IMR-90 (cell line): ENCODE results near the gene TRAF3. TPM values are rescaled to one million over a fixed set of nuclear protein-coding genes. Genes with fewer than 3 reads are reported as not detected.

ENCODE experiments used
- ATAC-seq: fragments of 200-7000 bp; cut with Tn5 transposase; 2 replicates; pipeline ENCODE4 v1.9.1; 2020; ENCODE audit warnings: low read depth, mild to moderate bottlenecking, moderate library complexity
- BruUV-seq: library from RNA; stranded (reverse); fragments of 400-500 nt; replicated peaks from 2 replicates; lab custom pipeline; 2021; lab: Mats Ljungman, UMichigan
- CTCF ChIA-PET: fragments of 300-600 bp; formaldehyde crosslinking; extraction: SDS; loops from one replicate; lab custom pipeline; 2021; ENCODE audit warnings: antibody characterized with exemption; lab: Yijun Ruan, JAX
- POLR2A ChIA-PET: fragments of 300-600 bp; sonication (Branson Sonifier 250); formaldehyde crosslinking; loops from one replicate; lab custom pipeline; 2022; ENCODE audit warnings: antibody characterized with exemption; ENCODE audit not compliant: unreplicated experiment; lab: Charles Lee
- DNase-seq: peaks from one replicate; pipeline ENCODE4 v3.0.0; 2013
- H2AFZ ChIP-seq: replicated peaks from 2 replicates; pipeline ENCODE3; 2013; ENCODE audit warnings: low read length, mild to moderate bottlenecking; ENCODE audit not compliant: poor library complexity
- H2AK5ac ChIP-seq: 2 replicates; pipeline ENCODE4 v1.6.1; 2013; ENCODE audit warnings: low read depth, low read length, inconsistent platforms
- H2AK9ac ChIP-seq: replicated peaks from 2 replicates; pipeline ENCODE3; 2013; ENCODE audit warnings: mild to moderate bottlenecking, low read depth, low read length, moderate library complexity; ENCODE audit not compliant: poor library complexity
- H2BK120ac ChIP-seq: 2 replicates; pipeline ENCODE4 v1.6.1; 2013; ENCODE audit warnings: low read depth, low read length, inconsistent platforms
- H2BK15ac ChIP-seq: 3 replicates; pipeline ENCODE4 v1.6.1; 2013; ENCODE audit warnings: low read depth, low read length, inconsistent platforms
- H2BK20ac ChIP-seq: 2 replicates; pipeline ENCODE4 v1.6.1; 2013; ENCODE audit warnings: low read depth, mild to moderate bottlenecking, inconsistent platforms, low read length, moderate library complexity
- H2BK5ac ChIP-seq: 2 replicates; pipeline ENCODE4 v1.6.1; 2013; ENCODE audit warnings: mild to moderate bottlenecking, low read depth, low read length, inconsistent platforms; ENCODE audit not compliant: poor library complexity, severe bottlenecking
- H3K14ac ChIP-seq: replicated peaks from 2 replicates; pipeline ENCODE4 v1.6.1; 2013; ENCODE audit warnings: low read depth, low read length, inconsistent platforms
- H3K18ac ChIP-seq: 2 replicates; pipeline ENCODE4 v1.6.1; 2013; ENCODE audit warnings: low read depth, low read length, control low read depth
- H3K23ac ChIP-seq: 2 replicates; pipeline ENCODE4 v1.6.1; 2013; ENCODE audit warnings: low read depth, low read length, inconsistent platforms
- H3K27ac ChIP-seq: 2 replicates; pipeline ENCODE4 v1.5.1; 2013; ENCODE audit warnings: mild to moderate bottlenecking, control low read depth, low read length; ENCODE audit not compliant: insufficient read depth
- H3K27me3 ChIP-seq: 2 replicates; pipeline ENCODE4 v1.6.1; 2013; ENCODE audit warnings: low read length; ENCODE audit not compliant: control insufficient read depth, insufficient read depth
- H3K36me3 ChIP-seq: 2 replicates; pipeline ENCODE4 v1.6.1; 2013; ENCODE audit warnings: low read length, mixed read lengths; ENCODE audit not compliant: control insufficient read depth, insufficient read depth
- H3K4ac ChIP-seq: 2 replicates; pipeline ENCODE4 v1.6.1; 2013; ENCODE audit warnings: low read depth, low read length, inconsistent platforms
- H3K4me1 ChIP-seq: 2 replicates; pipeline ENCODE4 v1.6.1; 2013; ENCODE audit warnings: low read length, mixed read lengths; ENCODE audit not compliant: control insufficient read depth, insufficient read depth
- H3K4me2 ChIP-seq: 2 replicates; pipeline ENCODE4 v1.6.1; 2013; ENCODE audit warnings: low read depth, mild to moderate bottlenecking, control low read depth, low read length, moderate library complexity
- H3K4me3 ChIP-seq: 2 replicates; pipeline ENCODE4 v1.5.1; 2013; ENCODE audit warnings: low read depth, mild to moderate bottlenecking, control low read depth, low read length, moderate library complexity; ENCODE audit not compliant: insufficient read depth
- H3K56ac ChIP-seq: 2 replicates; pipeline ENCODE4 v1.6.1; 2013; ENCODE audit warnings: low read length, inconsistent platforms; ENCODE audit not compliant: insufficient read depth; ENCODE audit errors: extremely low read depth
- H3K79me1 ChIP-seq, 2 experiments: 2 replicates each; pipeline ENCODE4 v1.6.1; 2013; ENCODE audit warnings: low read length in 2 of 2, inconsistent platforms in 1 of 2, low read depth in 1 of 2
- H3K9ac ChIP-seq: 2 replicates; pipeline ENCODE4 v1.6.1; 2013; ENCODE audit warnings: low read depth, low read length, control low read depth
- H3K9me1 ChIP-seq: 2 replicates; pipeline ENCODE4 v1.6.1; 2013; ENCODE audit warnings: low read length, inconsistent platforms; ENCODE audit not compliant: insufficient read depth
- H3K9me3 ChIP-seq: 2 replicates; pipeline ENCODE4 v1.6.1; 2013; ENCODE audit warnings: low read length; ENCODE audit not compliant: control insufficient read depth, insufficient read depth
- H4K20me1 ChIP-seq: 2 replicates; pipeline ENCODE4 v1.6.1; 2013; ENCODE audit warnings: low read length, inconsistent platforms; ENCODE audit not compliant: insufficient read depth
- H4K5ac ChIP-seq: 2 replicates; pipeline ENCODE4 v1.6.1; 2013; ENCODE audit warnings: mild to moderate bottlenecking, low read depth, low read length, control low read depth
- H4K8ac ChIP-seq, 2 experiments: 2 replicates each; pipeline ENCODE4 v1.6.1; 2013; ENCODE audit warnings: low read depth in 2 of 2, low read length in 2 of 2, control low read depth in 1 of 2, inconsistent platforms in 1 of 2
- H4K91ac ChIP-seq: 2 replicates; pipeline ENCODE4 v1.6.1; 2013; ENCODE audit warnings: low read depth, low read length, inconsistent platforms; ENCODE audit not compliant: insufficient read depth
- BHLHE40 ChIP-seq: fragments of 150-350 bp; IDR thresholded peaks from 2 replicates; pipeline ENCODE4 v1.6.1; 2016; ENCODE audit warnings: mild to moderate bottlenecking, low read depth, low read length
- CEBPB ChIP-seq: IDR thresholded peaks from 2 replicates; pipeline ENCODE4 v1.6.1; 2012; ENCODE audit warnings: low read depth, low read length, improper control_type of control experiment
- CHD1 ChIP-seq: IDR thresholded peaks from 2 replicates; pipeline ENCODE4 v1.6.1; 2012; ENCODE audit warnings: low read depth, low read length, improper control_type of control experiment
- FOS ChIP-seq: fragments of 150-350 bp; IDR thresholded peaks from 2 replicates; pipeline ENCODE4 v1.6.1; 2016; ENCODE audit warnings: low read depth, low read length
- MAFK ChIP-seq: IDR thresholded peaks from 2 replicates; pipeline ENCODE4 v1.6.1; 2012; ENCODE audit warnings: low read depth, low read length, improper control_type of control experiment
- MAZ ChIP-seq: IDR thresholded peaks from 2 replicates; pipeline ENCODE4 v1.6.1; 2012; ENCODE audit warnings: low read depth, mild to moderate bottlenecking, low read length, improper control_type of control experiment, moderate library complexity, borderline replicate concordance
- MXI1 ChIP-seq: IDR thresholded peaks from 2 replicates; pipeline ENCODE4 v1.6.1; 2012; ENCODE audit warnings: low read depth, mild to moderate bottlenecking, low read length, moderate library complexity, borderline replicate concordance
- NFE2L2 ChIP-seq: fragments of 150-350 bp; IDR thresholded peaks from 2 replicates; pipeline ENCODE4 v1.6.1; 2016; ENCODE audit warnings: low read depth, mild to moderate bottlenecking, low read length
- POLR2A ChIP-seq: IDR thresholded peaks from 2 replicates; pipeline ENCODE4 v1.6.1; 2012; ENCODE audit warnings: mild to moderate bottlenecking, low read depth, low read length
- RAD21 ChIP-seq: IDR thresholded peaks from 2 replicates; pipeline ENCODE4 v1.6.1; 2012; ENCODE audit warnings: low read length, improper control_type of control experiment
- RCOR1 ChIP-seq: IDR thresholded peaks from 2 replicates; pipeline ENCODE4 v1.6.1; 2012; ENCODE audit warnings: mild to moderate bottlenecking, low read length, improper control_type of control experiment; ENCODE audit not compliant: insufficient replicate concordance
- RFX5 ChIP-seq: IDR thresholded peaks from 2 replicates; pipeline ENCODE4 v1.8.0; 2012; ENCODE audit warnings: low read depth, mild to moderate bottlenecking, low read length, moderate library complexity
- SMC3 ChIP-seq: fragments of 150-350 bp; IDR thresholded peaks from 2 replicates; pipeline ENCODE4 v1.6.1; 2016; ENCODE audit warnings: low read depth, mild to moderate bottlenecking, antibody characterized with exemption, low read length, moderate library complexity
- WGBS, 2 experiments: methylation state at CpG; one replicate each; pipeline versions ENCODE4 v1.1.5 to v1.1.7; 2013; ENCODE audit warnings: missing lambda C conversion rate in 2 of 2; ENCODE audit not compliant: insufficient read length in 1 of 2; ENCODE audit errors: extremely low coverage in 2 of 2; 5-methylcytosine and 5-hydroxymethylcytosine counted together
- dilution Hi-C: fragments of 300-500 bp; cut with HindIII; formaldehyde crosslinking; loops from one replicate; pipeline ENCODE4 v1.14.3; 2018; ENCODE audit warnings: low sequenced_read_pairs; ENCODE audit not compliant: unreplicated experiment
- in situ Hi-C: fragments of 300-500 bp; cut with MboI; formaldehyde crosslinking; loops from 3 replicates; pipeline ENCODE4 v1.14.3; 2019; ENCODE audit warnings: low sequenced_read_pairs, inconsistent platforms, mixed read lengths
- intact Hi-C: fragments of 100-400 bp; cut with micrococcal nuclease; formaldehyde crosslinking; loops from 2 replicates; pipeline ENCODE4 v1.10.0; 2022
- polyA plus RNA-seq, 3 experiments: library from polyadenylated mRNA; depleted of rRNA; stranded (reverse); fragments of >200 nt; gene quantifications; 2 replicates each; pipeline ENCODE4 v1.2.3, GENCODE V29; 2012; ENCODE audit warnings: low replicate concordance in 1 of 3
- total RNA-seq: library from RNA; depleted of rRNA; stranded (reverse); fragments of >200 nt; gene quantifications from 2 replicates; pipeline ENCODE4 v1.2.3, GENCODE V29; 2012
- TF ChIP-seq, protein P1 (sequence below): conservative IDR thresholded peaks from 2 replicates; pipeline ENCODE4 v1.5.1; 2012; ENCODE audit warnings: mild to moderate bottlenecking, low read depth, low read length, improper control_type of control experiment
- TF ChIP-seq, protein P2 (sequence below): fragments of 150-350 bp; IDR thresholded peaks from 2 replicates; pipeline ENCODE4 v1.6.1; 2017; ENCODE audit warnings: mild to moderate bottlenecking, antibody characterized with exemption, low read length, low read depth
- TF ChIP-seq, protein P3 (sequence below): fragments of 150-350 bp; IDR thresholded peaks from 2 replicates; pipeline ENCODE4 v1.6.1; 2016; ENCODE audit warnings: low read depth, mild to moderate bottlenecking, low read length, moderate library complexity, borderline replicate concordance

The TRAF3 gene
- total and polyA plus RNA-seq, 2 of the 4 experiments (the other 2 are of a cell fraction): 21.2 to 25.3 TPM

DNA sequence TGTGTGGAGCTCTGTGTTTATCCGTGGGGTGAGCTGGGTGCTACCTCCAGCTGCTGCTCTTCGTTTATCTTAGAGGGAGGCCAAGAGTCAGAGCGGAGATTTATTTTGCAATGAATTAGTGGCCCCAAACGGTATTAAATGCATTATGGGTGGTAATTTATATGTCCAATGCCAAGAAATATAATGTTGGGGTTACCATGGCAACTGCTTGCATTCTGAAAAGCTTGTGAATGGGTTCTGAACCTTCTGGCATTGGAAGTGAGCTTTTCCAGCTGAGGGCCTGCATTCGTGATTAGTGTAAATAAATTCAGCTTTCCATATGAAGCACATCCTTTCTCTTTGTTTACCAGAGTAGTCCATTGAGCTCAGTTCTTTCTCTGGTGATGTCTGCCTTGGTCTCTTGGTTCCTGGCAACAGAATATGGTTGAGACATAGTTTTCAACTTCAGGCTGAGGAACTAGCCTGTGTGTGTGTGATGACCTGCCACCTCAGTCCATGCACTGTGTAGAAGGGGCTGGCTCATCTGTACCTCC, 51.8 kb downstream of the TRAF3 start:
- BruUV-seq: no TSS peak
- no peak overlapping the region for H4K8ac ChIP-seq
- H3K56ac ChIP-seq: no peak overlapping the region
- H2AK9ac ChIP-seq: no peak overlapping the region
- H4K5ac ChIP-seq: no peak overlapping the region
- no peak overlapping the region for H3K14ac ChIP-seq
- H4K91ac ChIP-seq: no peak overlapping the region
- intact Hi-C loops (loop anchor here (1.0 to 5.0 kb wide), 2 partner anchors 29 to 47 kb away; no protein-coding TSS in a partner anchor), in situ Hi-C loops (no loop called here), dilution Hi-C loops (no loop called here)
- 0 out of 2 replicates have a peak, but pooled peaks cover 4% of the 10 kb centered on the region for H3K36me3 ChIP-seq
- CTCF ChIA-PET: interaction anchor here (0.6 kb wide), 1 partner anchor 140 kb away, joined by 4 read pairs; no protein-coding TSS in a partner anchor
- no peak overlapping the region for H2AK5ac ChIP-seq
- H3K4me2 ChIP-seq: peak overlapping the region; percentile 48
- DNase-seq (peak; percentile 92), ATAC-seq (peak; percentile 85)
- H3K4ac ChIP-seq: no peak overlapping the region
- H3K9ac ChIP-seq: no peak overlapping the region
- POLR2A ChIA-PET: no interaction called here
- TF ChIP-seq SMC3: no peak
- no peak for TF ChIP-seq MAFK
- no peak for TF ChIP-seq POLR2A
- TF ChIP-seq, protein P1, sequence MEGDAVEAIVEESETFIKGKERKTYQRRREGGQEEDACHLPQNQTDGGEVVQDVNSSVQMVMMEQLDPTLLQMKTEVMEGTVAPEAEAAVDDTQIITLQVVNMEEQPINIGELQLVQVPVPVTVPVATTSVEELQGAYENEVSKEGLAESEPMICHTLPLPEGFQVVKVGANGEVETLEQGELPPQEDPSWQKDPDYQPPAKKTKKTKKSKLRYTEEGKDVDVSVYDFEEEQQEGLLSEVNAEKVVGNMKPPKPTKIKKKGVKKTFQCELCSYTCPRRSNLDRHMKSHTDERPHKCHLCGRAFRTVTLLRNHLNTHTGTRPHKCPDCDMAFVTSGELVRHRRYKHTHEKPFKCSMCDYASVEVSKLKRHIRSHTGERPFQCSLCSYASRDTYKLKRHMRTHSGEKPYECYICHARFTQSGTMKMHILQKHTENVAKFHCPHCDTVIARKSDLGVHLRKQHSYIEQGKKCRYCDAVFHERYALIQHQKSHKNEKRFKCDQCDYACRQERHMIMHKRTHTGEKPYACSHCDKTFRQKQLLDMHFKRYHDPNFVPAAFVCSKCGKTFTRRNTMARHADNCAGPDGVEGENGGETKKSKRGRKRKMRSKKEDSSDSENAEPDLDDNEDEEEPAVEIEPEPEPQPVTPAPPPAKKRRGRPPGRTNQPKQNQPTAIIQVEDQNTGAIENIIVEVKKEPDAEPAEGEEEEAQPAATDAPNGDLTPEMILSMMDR: no peak
- no peak for TF ChIP-seq MXI1
- TF ChIP-seq CEBPB: no peak
- no peak for TF ChIP-seq MAZ
- TF ChIP-seq CHD1: no peak
- TF ChIP-seq RCOR1: no peak
- no peak for TF ChIP-seq NFE2L2
- TF ChIP-seq, protein P2, sequence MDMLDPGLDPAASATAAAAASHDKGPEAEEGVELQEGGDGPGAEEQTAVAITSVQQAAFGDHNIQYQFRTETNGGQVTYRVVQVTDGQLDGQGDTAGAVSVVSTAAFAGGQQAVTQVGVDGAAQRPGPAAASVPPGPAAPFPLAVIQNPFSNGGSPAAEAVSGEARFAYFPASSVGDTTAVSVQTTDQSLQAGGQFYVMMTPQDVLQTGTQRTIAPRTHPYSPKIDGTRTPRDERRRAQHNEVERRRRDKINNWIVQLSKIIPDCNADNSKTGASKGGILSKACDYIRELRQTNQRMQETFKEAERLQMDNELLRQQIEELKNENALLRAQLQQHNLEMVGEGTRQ: no peak
- TF ChIP-seq RFX5: no peak
- TF ChIP-seq RAD21: no peak
- no peak for TF ChIP-seq BHLHE40
- TF ChIP-seq, protein P3, sequence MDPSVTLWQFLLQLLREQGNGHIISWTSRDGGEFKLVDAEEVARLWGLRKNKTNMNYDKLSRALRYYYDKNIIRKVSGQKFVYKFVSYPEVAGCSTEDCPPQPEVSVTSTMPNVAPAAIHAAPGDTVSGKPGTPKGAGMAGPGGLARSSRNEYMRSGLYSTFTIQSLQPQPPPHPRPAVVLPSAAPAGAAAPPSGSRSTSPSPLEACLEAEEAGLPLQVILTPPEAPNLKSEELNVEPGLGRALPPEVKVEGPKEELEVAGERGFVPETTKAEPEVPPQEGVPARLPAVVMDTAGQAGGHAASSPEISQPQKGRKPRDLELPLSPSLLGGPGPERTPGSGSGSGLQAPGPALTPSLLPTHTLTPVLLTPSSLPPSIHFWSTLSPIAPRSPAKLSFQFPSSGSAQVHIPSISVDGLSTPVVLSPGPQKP: no peak
- no peak for TF ChIP-seq FOS
- no peaks in the 10 kb centered on the region for H3K9me3 ChIP-seq
- H3K79me1 ChIP-seq: peaks cover 51 to 79% of the 10 kb centered on the region in 2 experiments
- 17% methylated on average over 2 of the region's 5 CpGs; no CpG with 5 or more reads in 1 of the 2 experiments for WGBS, 2 experiments
- no peak overlapping the region for H2AFZ ChIP-seq
- no peak overlapping the region for H3K4me3 ChIP-seq
- H2BK20ac ChIP-seq: no peak overlapping the region
- peak overlapping the region; percentile 44; the same call in 1 of the 2 replicates for H3K27ac ChIP-seq
- peaks cover 21% of the 10 kb centered on the region for H3K9me1 ChIP-seq
- no peak overlapping the region for H2BK120ac ChIP-seq
- no peak overlapping the region for H2BK15ac ChIP-seq
- peaks cover 23% of the 10 kb centered on the region for H3K4me1 ChIP-seq
- no peak overlapping the region for H3K23ac ChIP-seq
- no peaks in the 10 kb centered on the region for H3K27me3 ChIP-seq
- no peak overlapping the region; the same call in 1 of the 2 replicates for H3K18ac ChIP-seq
- H2BK5ac ChIP-seq: no peak overlapping the region
- H4K20me1 ChIP-seq: peaks cover 65% of the 10 kb centered on the region
